GM12878 (cell line): ENCODE data around the gene N4BP2. TPM values are rescaled to one million over a fixed set of nuclear protein-coding genes. Genes with fewer than 3 reads are reported as not detected.

Experiments used
- ATAC-seq: fragments of 200-7000 bp; cut with Tn5 transposase; 3 replicates; pipeline ENCODE4 v1.9.1; 2020; ENCODE audit warnings: mild to moderate bottlenecking, moderate library complexity
- BruUV-seq: library from RNA; stranded (reverse); fragments of 400-500 nt; replicated peaks from 2 replicates; lab custom pipeline; 2021; lab: Mats Ljungman, UMichigan
- CTCF ChIA-PET: fragments of 300-600 bp; sonication (Branson Sonifier 250); formaldehyde crosslinking; extraction: SDS; loops from one replicate; lab custom pipeline; 2021; ENCODE audit warnings: inconsistent platforms; lab: Yijun Ruan, JAX
- POLR2A ChIA-PET: fragments of 350-600 bp; formaldehyde crosslinking; extraction: SDS; loops from one replicate; lab custom pipeline; 2021; ENCODE audit warnings: inconsistent platforms; lab: Charles Lee
- RAD21 ChIA-PET: fragments of 300-600 bp; sonication (Branson Sonifier 250); formaldehyde crosslinking; loops from one replicate; lab custom pipeline; 2023; ENCODE audit warnings: antibody characterized with exemption; ENCODE audit not compliant: unreplicated experiment; lab: Charles Lee
- SMC1A ChIA-PET: fragments of 300-600 bp; sonication (Branson Sonifier 250); formaldehyde crosslinking; loops from one replicate; lab custom pipeline; 2023; ENCODE audit not compliant: unreplicated experiment, uncharacterized antibody; lab: Charles Lee
- DNase-seq: peaks from one replicate; pipeline ENCODE4 v3.0.0-alpha.2; 2011; ENCODE audit warnings: low read depth, low spot score
- FAIRE-seq: peaks from 3 replicates; lab custom pipeline; 2011; peaks lifted over from hg19 to GRCh38; lab: Jason Lieb, UNC
- H2AFZ ChIP-seq: 2 replicates; pipeline ENCODE4 v1.6.0; 2011; ENCODE audit warnings: low read depth, low read length, control low read depth; ENCODE audit not compliant: control insufficient read depth
- H3K27ac ChIP-seq: 2 replicates; pipeline ENCODE4 v1.5.1; 2011; ENCODE audit warnings: control low read depth; ENCODE audit not compliant: control insufficient read depth, insufficient read depth
- H3K27me3 ChIP-seq, 2 experiments: replicated peaks in 1 of 2; 2 replicates each; pipeline versions ENCODE4 v1.6.0 to v1.6.1; 2011; ENCODE audit warnings: low read length in 1 of 2; ENCODE audit not compliant: control insufficient read depth in 2 of 2, insufficient read depth in 2 of 2
- H3K36me3 ChIP-seq, 2 experiments: 2 replicates each; pipeline ENCODE4 v1.5.1; 2011; ENCODE audit warnings: low read length in 1 of 2; ENCODE audit not compliant: control insufficient read depth in 2 of 2, insufficient read depth in 2 of 2
- H3K4me1 ChIP-seq: 2 replicates; pipeline ENCODE4 v1.6.1; 2011; ENCODE audit warnings: mild to moderate bottlenecking, low read length, moderate library complexity, mixed read lengths; ENCODE audit not compliant: control insufficient read depth, insufficient read depth
- H3K4me2 ChIP-seq: 2 replicates; pipeline ENCODE4 v1.6.0; 2011; ENCODE audit warnings: control low read depth; ENCODE audit not compliant: control insufficient read depth, insufficient read depth
- H3K4me3 ChIP-seq: fragments of 200-600 bp; sonication (generic); 2 replicates; pipeline ENCODE4 v1.5.1; 2016
- H3K79me2 ChIP-seq: 2 replicates; pipeline ENCODE4 v1.6.0; 2011; ENCODE audit warnings: low read length; ENCODE audit not compliant: control insufficient read depth, insufficient read depth
- H3K9ac ChIP-seq: 2 replicates; pipeline ENCODE4 v1.8.0; 2011; ENCODE audit warnings: low read length, control low read depth, mixed read lengths; ENCODE audit not compliant: control insufficient read depth, insufficient read depth
- H3K9me3 ChIP-seq: replicated peaks from 3 replicates; pipeline ENCODE4 v1.5.1; 2011; ENCODE audit warnings: mild to moderate bottlenecking, low read length; ENCODE audit not compliant: control insufficient read depth, insufficient read depth
- H4K20me1 ChIP-seq: 2 replicates; pipeline ENCODE4 v1.6.0; 2011; ENCODE audit not compliant: control insufficient read depth, insufficient read depth
- ATF2 ChIP-seq: IDR thresholded peaks from 2 replicates; pipeline ENCODE4 v1.6.1; 2012; ENCODE audit warnings: low read length, inconsistent platforms
- CBX3 ChIP-seq: fragments of 200-600 bp; sonication (generic); IDR thresholded peaks from 2 replicates; pipeline ENCODE4 v1.6.1; 2016; ENCODE audit warnings: low read depth, borderline replicate concordance
- CEBPZ ChIP-seq: fragments of 150-350 bp; IDR thresholded peaks from 2 replicates; pipeline ENCODE4 v1.6.1; 2016; ENCODE audit warnings: low read depth, low read length
- CHD1 ChIP-seq: IDR thresholded peaks from 2 replicates; pipeline ENCODE4 v1.6.1; 2012; ENCODE audit warnings: low read depth, low read length, improper control_type of control experiment
- CTCF ChIP-seq, 3 experiments: IDR thresholded peaks in 2 of 3; conservative IDR thresholded peaks in 1 of 3; 2 replicates each; pipeline ENCODE4 v1.5.1; 2011; ENCODE audit warnings: low read depth in 3 of 3, low read length in 3 of 3, mild to moderate bottlenecking in 3 of 3, control low read depth in 2 of 3, moderate library complexity in 2 of 3, inconsistent platforms in 1 of 3, mixed read lengths in 1 of 3; ENCODE audit not compliant: control insufficient read depth in 2 of 3, insufficient read depth in 1 of 3; ENCODE audit errors: extremely low read depth in 1 of 3
- IKZF2 ChIP-seq, 2 experiments: fragments of 450-650 bp; IDR thresholded peaks; 2 replicates each; pipeline ENCODE4 v1.6.1; 2017; ENCODE audit warnings: mild to moderate bottlenecking in 2 of 2, moderate library complexity in 2 of 2
- NFYA ChIP-seq: IDR thresholded peaks from 2 replicates; pipeline ENCODE4 v1.6.1; 2011; ENCODE audit warnings: low read depth, mild to moderate bottlenecking, low read length, improper control_type of control experiment, borderline replicate concordance
- SPI1 ChIP-seq: IDR thresholded peaks from 2 replicates; pipeline ENCODE4 v1.6.1; 2011; ENCODE audit warnings: low read depth, mild to moderate bottlenecking, low read length, moderate library complexity, borderline replicate concordance; ENCODE audit not compliant: insufficient read depth
- SUZ12 ChIP-seq: fragments of 200-600 bp; sonication (generic); IDR thresholded peaks from one replicate; pipeline ENCODE4 v1.6.1; 2018; ENCODE audit warnings: antibody characterized with exemption, mild to moderate bottlenecking; ENCODE audit not compliant: unreplicated experiment
- TCF7 ChIP-seq: IDR thresholded peaks from 2 replicates; pipeline ENCODE4 v1.6.1; 2014; ENCODE audit warnings: antibody characterized with exemption, borderline replicate concordance
- ZNF622 ChIP-seq: fragments of 450-650 bp; IDR thresholded peaks from 2 replicates; pipeline ENCODE4 v1.6.1; 2017; ENCODE audit warnings: mild to moderate bottlenecking, inconsistent platforms
- WGBS: methylation state at CpG from one replicate; pipeline ENCODE4 v1.1.6; 2016; ENCODE audit warnings: low lambda C conversion rate; ENCODE audit not compliant: insufficient replicate concordance, insufficient coverage; ENCODE audit errors: missing lambda C conversion rate; 5-methylcytosine and 5-hydroxymethylcytosine counted together
- in situ Hi-C: fragments of 300-500 bp; cut with MboI; formaldehyde crosslinking; loops from 9 replicates; pipeline ENCODE4 v1.14.3; 2018; ENCODE audit warnings: mixed read lengths
- intact Hi-C: fragments of 100-400 bp; cut with micrococcal nuclease; formaldehyde crosslinking; loops from one replicate; pipeline ENCODE4 v1.14.2; 2022; ENCODE audit not compliant: unreplicated experiment
- polyA plus RNA-seq, 11 experiments: library from polyadenylated mRNA; depleted of rRNA in 4 of 11; unstranded in 6 of 11; stranded (reverse) in 5 of 11; fragments of >200 nt; fragmentation: Nextera tagmentation in 4 of 11; fragmentation: Illumina TruSeq in 1 of 11; extraction: Ambion mirVana in 4 of 11; extraction: Trizol in 1 of 11; gene quantifications; 1 replicate in 1 of 11; 2 replicates in 10 of 11; pipeline versions ENCODE4 v1.2.1 to v1.2.3, GENCODE V29; 2011 to 2016; ENCODE audit warnings: inconsistent platforms in 2 of 11, missing spikeins in 2 of 11, low read depth in 1 of 11
- total RNA-seq, 4 experiments: library from RNA; depleted of rRNA in 3 of 4; stranded (reverse); fragments of >200 nt in 3 of 4; fragmentation: Illumina TruSeq in 1 of 4; extraction: Trizol in 1 of 4; gene quantifications; 2 replicates each; pipeline versions ENCODE4 v1.2.1 to v1.2.3, GENCODE V29; 2013 to 2021

N4BP2 gene
- total and polyA plus RNA-seq, 10 of the 15 experiments (the other 5 are each of a cell fraction or from before 2014, with no cell fraction given), result 2.3 to 18.7 (median 10.0) TPM

GRCh38 chr4:40176602-40177001 is 120.0 kb downstream of the N4BP2 start:
- TF ChIP-seq CEBPZ, result no peak
- no peak for TF ChIP-seq ATF2
- TF ChIP-seq NFYA, result no peak
- no peak for TF ChIP-seq SPI1
- TF ChIP-seq ZNF622, result no peak
- TF ChIP-seq TCF7, result no peak
- TF ChIP-seq CHD1, result no peak
- TF ChIP-seq CBX3, result no peak
- no peak for TF ChIP-seq CTCF (IDR thresholded peaks at IDR 0.05 in 2 of 3, conservative IDR thresholded peaks at IDR 0.05 in 1 of 3; ENCODE audit: control insufficient read depth in 2 of 3, extremely low read depth in 1 of 3, insufficient read depth in 1 of 3, low read depth in 3 of 3, low read length in 3 of 3)
- no peak for TF ChIP-seq SUZ12
- no peak for TF ChIP-seq IKZF2 (IDR thresholded peaks at IDR 0.05)
- BruUV-seq, result no TSS peak
- H3K4me3 ChIP-seq, result no peak overlapping the region
- FAIRE-seq (no peak), ATAC-seq (no peak), DNase-seq (no peak)
- ChIA-PET CTCF (interaction anchor here (1.1 kb wide), 1 partner anchor 130 kb away, joined by 3 read pairs; no protein-coding TSS in a partner anchor), RAD21 (no interaction called here), POLR2A (interaction anchor here (1.1 kb wide), 1 partner anchor 40 kb away, joined by 4 read pairs; no protein-coding TSS in a partner anchor), SMC1A (no interaction called here)
- no peak overlapping the region for H3K27ac ChIP-seq
- in situ Hi-C loops (loop anchor here (25.0 kb wide), 1 partner anchor 1364 kb away; the partner anchor contains the start of gene TLR1), intact Hi-C loops (no loop called here)
- no peaks in the 10 kb centered on the region for H3K36me3 ChIP-seq
- H3K4me1 ChIP-seq, result peaks cover 21% of the 10 kb centered on the region
- no peaks in the 10 kb centered on the region for H3K79me2 ChIP-seq
- H3K27me3 ChIP-seq, result no peaks in the 10 kb centered on the region
- no peak overlapping the region for H3K9ac ChIP-seq
- no peaks in the 10 kb centered on the region for H4K20me1 ChIP-seq
- no peaks in the 10 kb centered on the region for H3K9me3 ChIP-seq
- 98% methylated on average over 10 of the region's 10 CpGs for WGBS
- no peak overlapping the region for H3K4me2 ChIP-seq
- no peak overlapping the region for H2AFZ ChIP-seq
